ENCODE results near the gene PCDHGA12. TPM values are rescaled to one million over a fixed set of nuclear protein-coding genes. Genes with fewer than 3 reads are reported as not detected.
A peak's percentile ranks its signal among the peaks of the same experiment; 100 is the strongest.
"Not testable (repeated sequence)": the region's sequence is repeated elsewhere in the genome, so short reads cannot be mapped to it uniquely, and the experiment has no call there.

Gene PCDHGA12
- total RNA-seq, 1 donor from 2014 or later: 3.9 TPM

- peak; percentile 11 to 35 for DNase-seq (ENCODE audit: low read depth in 2 of 2)
These were observed 22.4 kb upstream of the PCDHGA12 start, which contains the start of gene PCDHGB6 for GRCh38 chr5:141407790-141408505. PCDHGB6 (plus strand) TSS chr5:141408021; CDS start chr5:141408203, 182 bp downstream.

DNA sequence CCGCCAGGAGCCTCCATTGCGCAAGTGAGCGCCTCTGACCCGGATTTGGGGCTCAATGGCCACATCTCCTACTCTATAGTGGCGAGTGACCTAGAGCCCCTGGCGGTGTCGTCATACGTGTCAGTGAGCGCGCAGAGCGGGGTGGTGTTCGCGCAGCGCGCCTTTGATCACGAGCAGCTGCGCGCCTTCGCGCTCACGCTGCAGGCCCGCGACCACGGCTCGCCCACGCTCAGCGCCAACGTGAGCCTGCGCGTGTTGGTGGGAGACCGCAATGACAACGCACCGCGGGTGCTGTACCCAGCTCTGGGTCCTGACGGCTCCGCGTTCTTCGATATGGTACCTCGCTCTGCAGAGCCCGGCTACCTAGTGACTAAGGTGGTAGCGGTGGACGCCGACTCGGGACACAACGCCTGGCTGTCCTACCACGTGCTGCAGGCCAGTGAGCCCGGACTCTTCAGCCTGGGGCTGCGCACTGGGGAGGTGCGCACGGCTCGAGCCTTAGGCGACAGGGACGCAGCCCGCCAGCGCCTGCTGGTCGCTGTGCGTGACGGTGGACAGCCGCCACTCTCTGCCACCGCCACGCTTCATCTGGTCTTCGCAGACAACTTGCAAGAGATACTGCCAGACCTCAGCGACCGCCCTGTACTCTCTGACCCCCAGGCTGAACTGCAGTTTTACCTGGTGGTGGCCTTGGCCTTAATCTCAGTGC lies 20.6 kb upstream of the PCDHGA12 start:
- DNase-seq (ENCODE audit: low read depth in 2 of 2): no peak

DNA sequence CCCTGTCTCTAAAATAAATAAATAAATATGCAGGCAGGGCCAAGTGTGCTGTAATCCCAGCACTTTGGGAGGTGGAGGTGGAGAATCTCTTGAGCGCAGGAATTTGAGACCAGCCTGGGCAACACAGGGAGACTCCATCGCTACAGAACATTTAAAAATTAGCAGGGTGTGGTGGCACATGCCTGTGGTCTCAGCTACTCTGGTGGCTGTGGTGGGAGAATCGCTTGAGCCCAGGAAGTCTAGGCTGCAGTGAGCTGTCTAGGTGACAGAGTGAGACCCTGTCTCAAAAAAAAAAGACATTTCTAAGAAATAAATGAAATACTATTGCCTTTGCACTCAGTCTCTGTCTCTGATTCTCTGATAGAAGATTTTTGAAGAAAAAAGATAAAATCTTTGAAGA lies 18.7 kb upstream of the PCDHGA12 start:
- DNase-seq (ENCODE audit: low read depth in 2 of 2): no peak

GRCh38 chr5:141412854-141413539 lies 17.3 kb upstream of the PCDHGA12 start, which contains the start of gene PCDHGA10:
PCDHGA10 (plus strand) TSS chr5:141412987; CDS start chr5:141413176, 189 bp downstream.
- peak; percentile 57 to 72 for DNase-seq (ENCODE audit: low read depth in 2 of 2)

- no peak for DNase-seq (ENCODE audit: low read depth in 2 of 2)
These were observed 16.7 kb upstream of the PCDHGA12 start for GRCh38 chr5:141413540-141414069.

- not testable (repeated sequence) for DNase-seq (ENCODE audit: low read depth in 2 of 2)
These were observed 15.6 kb upstream of the PCDHGA12 start for GRCh38 chr5:141414548-141415274.

GRCh38 chr5:141415275-141415618 lies 15.1 kb upstream of the PCDHGA12 start:
- not testable (repeated sequence) for DNase-seq (ENCODE audit: low read depth in 2 of 2)

GRCh38 chr5:141417494-141418172 lies 12.7 kb upstream of the PCDHGA12 start, which contains the start of gene PCDHGB7:
PCDHGB7 (plus strand) TSS chr5:141417677; CDS start chr5:141417860, 183 bp downstream.
- peak; percentile 65 to 82 for DNase-seq (ENCODE audit: low read depth in 2 of 2)

DNA sequence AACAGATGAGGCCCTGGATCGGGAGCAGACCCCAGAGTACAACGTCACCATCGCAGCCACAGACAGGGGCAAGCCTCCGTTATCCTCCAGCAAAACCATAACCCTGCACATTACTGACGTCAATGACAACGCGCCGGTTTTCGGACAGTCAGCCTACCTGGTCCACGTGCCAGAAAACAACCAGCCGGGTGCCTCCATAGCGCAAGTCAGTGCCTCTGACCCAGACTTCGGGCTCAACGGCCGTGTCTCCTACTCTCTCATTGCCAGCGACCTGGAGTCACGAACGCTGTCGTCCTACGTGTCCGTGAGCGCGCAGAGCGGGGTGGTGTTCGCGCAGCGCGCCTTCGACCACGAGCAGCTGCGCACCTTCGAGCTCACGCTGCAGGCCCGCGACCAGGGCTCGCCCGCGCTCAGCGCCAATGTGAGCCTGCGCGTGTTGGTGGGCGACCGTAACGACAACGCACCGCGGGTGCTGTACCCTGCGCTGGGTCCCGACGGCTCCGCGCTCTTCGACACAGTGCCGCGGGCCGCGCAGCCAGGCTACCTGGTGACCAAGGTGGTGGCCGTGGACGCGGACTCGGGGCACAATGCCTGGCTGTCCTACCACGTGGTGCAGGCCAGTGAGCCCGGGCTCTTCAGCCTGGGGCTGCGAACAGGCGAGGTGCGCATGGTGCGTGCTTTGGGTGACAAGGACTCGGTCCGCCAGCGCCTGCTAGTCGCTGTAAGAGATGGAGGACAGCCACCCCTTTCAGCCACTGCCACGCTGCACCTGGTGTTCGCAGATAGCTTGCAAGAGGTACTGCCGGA lies 11.0 kb upstream of the PCDHGA12 start:
- DNase-seq (ENCODE audit: low read depth in 2 of 2): no peak

GRCh38 chr5:141420855-141421488 lies 9.3 kb upstream of the PCDHGA12 start, which contains the start of gene PCDHGA11:
PCDHGA11 (plus strand) TSS chr5:141421051; CDS start chr5:141421228, 177 bp downstream.
- peak; percentile 30 to 76 for DNase-seq (ENCODE audit: low read depth in 2 of 2)

DNA sequence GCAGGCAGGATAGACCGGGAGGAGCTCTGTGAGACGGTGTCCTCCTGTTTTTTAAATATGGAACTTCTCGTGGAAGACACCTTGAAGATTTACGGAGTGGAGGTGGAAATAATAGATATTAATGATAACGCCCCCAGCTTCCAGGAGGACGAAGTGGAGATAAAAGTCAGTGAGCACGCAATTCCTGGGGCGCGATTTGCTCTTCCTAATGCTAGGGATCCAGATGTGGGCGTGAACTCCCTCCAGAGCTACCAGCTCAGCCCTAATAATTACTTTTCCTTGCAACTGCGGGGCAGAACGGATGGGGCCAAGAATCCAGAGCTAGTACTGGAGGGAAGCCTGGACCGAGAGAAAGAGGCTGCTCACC lies 8.8 kb upstream of the PCDHGA12 start:
- DNase-seq (ENCODE audit: low read depth in 2 of 2): no peak

- DNase-seq (ENCODE audit: low read depth in 2 of 2): no peak
These were observed 7.5 kb upstream of the PCDHGA12 start for GRCh38 chr5:141422742-141423291.

DNA sequence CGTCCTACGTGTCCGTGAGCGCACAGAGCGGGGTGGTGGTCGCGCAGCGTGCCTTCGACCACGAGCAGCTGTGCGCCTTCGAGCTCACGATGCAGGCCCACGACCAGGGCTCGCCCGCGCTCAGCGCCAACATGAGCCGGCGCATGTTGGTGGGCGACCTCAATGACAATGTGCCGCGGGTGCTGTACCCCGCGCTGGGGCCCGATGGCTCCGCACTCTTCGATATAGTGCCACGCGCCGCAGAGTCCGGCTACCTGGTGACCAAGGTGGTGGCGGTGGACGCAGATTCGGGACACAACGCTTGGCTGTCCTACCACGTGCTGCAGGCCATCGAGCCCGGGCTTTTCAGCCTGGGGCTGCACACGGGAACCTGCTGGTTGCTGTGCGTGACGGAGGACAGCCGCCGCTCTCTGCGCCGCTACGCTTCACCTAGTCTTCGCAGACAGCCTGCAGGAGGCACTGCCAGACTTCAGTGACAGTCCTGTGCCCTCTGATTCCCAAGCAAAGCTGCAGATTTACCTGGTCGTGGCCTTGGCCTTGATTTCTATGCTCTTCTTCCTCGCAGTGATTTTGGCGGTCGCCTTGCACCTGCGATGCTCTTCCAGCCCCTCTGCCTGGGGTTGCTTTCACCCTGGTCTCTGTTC lies 2.4 kb upstream of the PCDHGA12 start:
- no peak for DNase-seq (ENCODE audit: low read depth in 2 of 2)

DNA sequence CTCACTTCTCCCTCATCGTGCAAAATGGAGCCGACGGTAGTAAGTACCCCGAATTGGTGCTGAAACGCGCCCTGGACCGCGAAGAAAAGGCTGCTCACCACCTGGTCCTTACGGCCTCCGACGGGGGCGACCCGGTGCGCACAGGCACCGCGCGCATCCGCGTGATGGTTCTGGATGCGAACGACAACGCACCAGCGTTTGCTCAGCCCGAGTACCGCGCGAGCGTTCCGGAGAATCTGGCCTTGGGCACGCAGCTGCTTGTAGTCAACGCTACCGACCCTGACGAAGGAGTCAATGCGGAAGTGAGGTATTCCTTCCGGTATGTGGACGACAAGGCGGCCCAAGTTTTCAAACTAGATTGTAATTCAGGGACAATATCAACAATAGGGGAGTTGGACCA lies 979 bp downstream of the PCDHGA12 start:
- DNase-seq (ENCODE audit: low read depth in 2 of 2): peak in 1 of 2 donors; percentile 28

DNA sequence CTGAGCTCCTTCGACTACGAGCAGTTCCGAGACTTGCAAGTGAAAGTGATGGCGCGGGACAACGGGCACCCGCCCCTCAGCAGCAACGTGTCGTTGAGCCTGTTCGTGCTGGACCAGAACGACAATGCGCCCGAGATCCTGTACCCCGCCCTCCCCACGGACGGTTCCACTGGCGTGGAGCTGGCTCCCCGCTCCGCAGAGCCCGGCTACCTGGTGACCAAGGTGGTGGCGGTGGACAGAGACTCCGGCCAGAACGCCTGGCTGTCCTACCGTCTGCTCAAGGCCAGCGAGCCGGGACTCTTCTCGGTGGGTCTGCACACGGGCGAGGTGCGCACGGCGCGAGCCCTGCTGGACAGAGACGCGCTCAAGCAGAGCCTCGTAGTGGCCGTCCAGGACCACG lies 2.0 kb downstream of the PCDHGA12 start:
- DNase-seq (ENCODE audit: low read depth in 2 of 2): not testable (repeated sequence)

- not testable (repeated sequence) for DNase-seq (ENCODE audit: low read depth in 2 of 2)
These were observed 2.4 kb downstream of the PCDHGA12 start for GRCh38 chr5:141432726-141433125.

- no peak for DNase-seq (ENCODE audit: low read depth in 2 of 2)
These were observed 3.7 kb downstream of the PCDHGA12 start for GRCh38 chr5:141434006-141434405.

DNA sequence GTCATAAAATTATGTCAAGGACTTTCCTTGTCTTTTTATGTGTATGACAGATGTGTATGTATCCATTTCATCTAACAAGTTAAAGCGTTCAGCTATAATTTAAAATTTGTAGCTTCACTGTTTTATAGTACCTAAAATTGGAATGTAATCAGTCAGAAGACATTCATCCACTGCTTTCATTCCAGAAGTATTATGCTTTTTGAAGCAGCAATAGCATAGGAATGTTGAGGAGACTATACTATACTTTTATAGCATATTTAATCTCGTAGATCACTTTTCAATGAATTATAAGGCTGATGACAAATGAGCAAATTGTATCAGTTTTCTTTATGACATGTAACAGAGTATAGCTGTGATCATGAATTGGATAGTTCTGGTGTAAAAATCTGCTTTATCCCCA lies 6.9 kb downstream of the PCDHGA12 start:
- DNase-seq (ENCODE audit: low read depth in 2 of 2): no peak

Data from dermis microvascular lymphatic vessel endothelial cell (primary cell).